Measurements from ENCODE around the gene ABCA4.

Gene ABCA4

GRCh38 chr1:94027721-94028515 is 93.0 kb downstream of the ABCA4 start:
- DNase-seq (ENCODE audit: low read depth in 2 of 2): no peak

GRCh38 chr1:94026619-94027380 is 94.1 kb downstream of the ABCA4 start:
- no peak for DNase-seq (ENCODE audit: low read depth in 2 of 2)

GRCh38 chr1:94025383-94026340 is 95.3 kb downstream of the ABCA4 start:
- no peak for DNase-seq (ENCODE audit: low read depth in 2 of 2)

GRCh38 chr1:94024104-94024792 is 96.7 kb downstream of the ABCA4 start:
- DNase-seq (ENCODE audit: low read depth in 2 of 2): no peak

GRCh38 chr1:94022471-94023189 is 98.3 kb downstream of the ABCA4 start:
- no peak for DNase-seq (ENCODE audit: low read depth in 2 of 2)

GRCh38 chr1:94020764-94021579 is 100.0 kb downstream of the ABCA4 start:
- no peak for DNase-seq (ENCODE audit: low read depth in 2 of 2)

GRCh38 chr1:94019327-94019726 is 101.6 kb downstream of the ABCA4 start:
- no peak for DNase-seq (ENCODE audit: low read depth in 2 of 2)

- DNase-seq (ENCODE audit: low read depth in 2 of 2): no peak
These were observed 103.7 kb downstream of the ABCA4 start for GRCh38 chr1:94017155-94017829.

- DNase-seq (ENCODE audit: low read depth in 2 of 2): no peak
These were observed 105.5 kb downstream of the ABCA4 start for GRCh38 chr1:94015489-94015817.

- DNase-seq (ENCODE audit: low read depth in 2 of 2): no peak
These were observed 106.1 kb downstream of the ABCA4 start for GRCh38 chr1:94014635-94015488.

- no peak for DNase-seq (ENCODE audit: low read depth in 2 of 2)
These were observed 106.9 kb downstream of the ABCA4 start for GRCh38 chr1:94014087-94014486.

- no peak for DNase-seq (ENCODE audit: low read depth in 2 of 2)
These were observed 107.5 kb downstream of the ABCA4 start for GRCh38 chr1:94013367-94013878.

- DNase-seq (ENCODE audit: low read depth in 2 of 2): no peak
These were observed 108.1 kb downstream of the ABCA4 start for GRCh38 chr1:94012708-94013366.

- DNase-seq (ENCODE audit: low read depth in 2 of 2): no peak
These were observed 109.0 kb downstream of the ABCA4 start for GRCh38 chr1:94011709-94012595.

- DNase-seq (ENCODE audit: low read depth in 2 of 2): no peak
These were observed 109.8 kb downstream of the ABCA4 start for GRCh38 chr1:94011129-94011528.

- no peak for DNase-seq (ENCODE audit: low read depth in 2 of 2)
These were observed 111.6 kb downstream of the ABCA4 start for GRCh38 chr1:94009304-94009703.

- DNase-seq (ENCODE audit: low read depth in 2 of 2): no peak
These were observed 114.3 kb downstream of the ABCA4 start for GRCh38 chr1:94006604-94007003.

All from stimulated activated CD8-positive, alpha-beta memory T cell treated with anti-CD3 and anti-CD28 coated beads, Interleukin-15, amount 100 ng/mL, for 48 hours (primary cell).